Stimulated activated naive CD4-positive, alpha-beta T cell treated with Interleukin-2 at 50 U/mL for 16 hours (primary cell): ENCODE results near the gene TPRA1.
A peak's percentile ranks its signal among the peaks of the same experiment; 100 is the strongest.

Experiments used
- DNase-seq: peaks from one replicate; lab custom pipeline; 2025; lab: John Stamatoyannopoulos, UW

The TPRA1 gene

GRCh38 chr3:127590282-127590592, 296 bp downstream of the TPRA1 start:
- peak; percentile 15 for DNase-seq

- no peak for DNase-seq
These were observed 792 bp downstream of the TPRA1 start for GRCh38 chr3:127589600-127590281.

- no peak for DNase-seq
These were observed 1.5 kb downstream of the TPRA1 start for GRCh38 chr3:127588806-127589577.

GRCh38 chr3:127587876-127588275, 2.7 kb downstream of the TPRA1 start:
- DNase-seq = no peak

GRCh38 chr3:127585813-127586413, 4.6 kb downstream of the TPRA1 start:
- DNase-seq = no peak

- no peak for DNase-seq
These were observed 5.2 kb downstream of the TPRA1 start for GRCh38 chr3:127585163-127585812.

GRCh38 chr3:127584734-127585133, 5.8 kb downstream of the TPRA1 start:
- DNase-seq = no peak

- no peak for DNase-seq
These were observed 10.0 kb downstream of the TPRA1 start for GRCh38 chr3:127580327-127581060.

- no peak for DNase-seq
These were observed 11.7 kb downstream of the TPRA1 start for GRCh38 chr3:127578802-127579201.

- DNase-seq = no peak
These were observed 12.4 kb downstream of the TPRA1 start for GRCh38 chr3:127578168-127578567.

GRCh38 chr3:127577448-127577847, 13.1 kb downstream of the TPRA1 start:
- no peak for DNase-seq

GRCh38 chr3:127574880-127575878, 15.4 kb downstream of the TPRA1 start:
- DNase-seq = peak; percentile 67

GRCh38 chr3:127573912-127574311, 16.6 kb downstream of the TPRA1 start:
- no peak for DNase-seq

GRCh38 chr3:127573401-127573800, 17.1 kb downstream of the TPRA1 start:
- no peak for DNase-seq

GRCh38 chr3:127572735-127573134, 17.8 kb downstream of the TPRA1 start:
- no peak for DNase-seq

GRCh38 chr3:127572186-127572585, 18.3 kb downstream of the TPRA1 start:
- DNase-seq = no peak

- no peak for DNase-seq
These were observed 20.0 kb downstream of the TPRA1 start for GRCh38 chr3:127570520-127570919.

GRCh38 chr3:127569160-127569559, 21.4 kb downstream of the TPRA1 start:
- no peak for DNase-seq

- no peak for DNase-seq
These were observed 21.9 kb downstream of the TPRA1 start for GRCh38 chr3:127568586-127568985.

GRCh38 chr3:127566833-127567232, 23.7 kb downstream of the TPRA1 start:
- DNase-seq = no peak

GRCh38 chr3:127565711-127566110, 24.8 kb downstream of the TPRA1 start:
- DNase-seq = no peak
